ENCODE data around the gene RTTN. TPM values are rescaled to one million over a fixed set of nuclear protein-coding genes. Genes with fewer than 3 reads are reported as not detected.
A peak's percentile ranks its signal among the peaks of the same experiment; 100 is the strongest.

RTTN gene
- total and polyA plus RNA-seq, 10 of the 15 experiments (the other 5 are each of a cell fraction or from before 2014, with no cell fraction given): 9.4 to 36.6 (median 15.7) TPM

DNA sequence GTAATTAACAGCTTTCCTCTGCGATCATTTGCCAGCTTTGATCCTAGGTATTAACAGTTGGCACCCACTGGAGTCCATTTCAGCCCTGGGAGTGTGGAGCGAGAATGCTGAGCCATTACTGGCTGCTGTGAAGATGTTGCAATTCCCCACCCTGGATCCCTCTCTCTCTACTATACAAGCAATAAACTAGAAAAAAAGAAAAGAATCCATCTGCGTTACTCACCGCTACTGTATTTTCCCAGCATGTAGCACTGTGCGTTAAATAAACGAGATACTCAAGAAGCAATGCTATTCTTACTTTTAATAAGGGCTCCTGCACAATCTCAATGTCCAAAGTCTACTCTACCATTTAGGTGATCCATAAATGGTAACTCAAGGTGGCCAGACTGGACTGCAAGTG lies 8.5 kb downstream of the RTTN start:
- no peaks in the 10 kb centered on the region; the same call in 2 of the 3 replicates for H3K9me3 ChIP-seq (replicated peaks; ENCODE audit: control insufficient read depth, insufficient read depth, low read length)
- H3K27ac ChIP-seq (ENCODE audit: control insufficient read depth, insufficient read depth): no peak overlapping the region
- no peak for ATAC-seq
- TF ChIP-seq JUND (IDR thresholded peaks at IDR 0.05; ENCODE audit: low read depth, low read length) (no peak), RB1 (IDR thresholded peaks at IDR 0.05; ENCODE audit: borderline replicate concordance) (no peak), EED (IDR thresholded peaks at IDR 0.05; ENCODE audit: low read depth) (no peak), MTA3 (IDR thresholded peaks at IDR 0.05; ENCODE audit: borderline replicate concordance, low read length) (no peak), WRNIP1 (IDR thresholded peaks at IDR 0.05; ENCODE audit: borderline replicate concordance, low read depth, low read length) (no peak)
- ChIA-PET RAD21 (ENCODE audit: unreplicated experiment) (interaction anchor here (2.7 kb wide), 1 partner anchor 237 kb away, joined by 35 read pairs; no protein-coding TSS in a partner anchor), POLR2A (no interaction called here), CTCF (interaction anchor here (0.5 to 8.6 kb wide), 8 partner anchors 9 to 403 kb away, joined by 3 to 154 read pairs (median 32); no protein-coding TSS in a partner anchor), SMC1A (ENCODE audit: uncharacterized antibody, unreplicated experiment) (interaction anchor here (0.7 to 4.2 kb wide), 5 partner anchors 13 to 258 kb away, joined by 3 to 61 read pairs (median 18); no protein-coding TSS in a partner anchor)
- in situ Hi-C loops (cut with MboI) (loop anchor here (5.0 kb wide), 1 partner anchor 235 kb away; no protein-coding TSS in a partner anchor), intact Hi-C loops (cut with micrococcal nuclease; ENCODE audit: unreplicated experiment) (loop anchor here (5.0 kb wide), 1 partner anchor 255 kb away; no protein-coding TSS in a partner anchor)
- peaks cover 0 to 19% of the 10 kb centered on the region in 2 experiments; a peak in 3 of 4 replicates for H3K36me3 ChIP-seq (ENCODE audit: control insufficient read depth in 2 of 2, insufficient read depth in 2 of 2, low read length in 1 of 2)
- no TSS peak for BruUV-seq (replicated peaks)
- H3K27me3 ChIP-seq (replicated peaks in 1 of 2; ENCODE audit: control insufficient read depth in 2 of 2, insufficient read depth in 2 of 2, low read length in 1 of 2): no peaks in the 10 kb centered on the region
- WGBS (ENCODE audit: insufficient coverage, insufficient replicate concordance, low lambda C conversion rate, missing lambda C conversion rate): 95% methylated on average over 6 of the region's 6 CpGs
- no peak for FAIRE-seq
- no peak overlapping the region for H3K9ac ChIP-seq (ENCODE audit: control insufficient read depth, insufficient read depth, low read length)
- no peak overlapping the region for H2AFZ ChIP-seq (ENCODE audit: control insufficient read depth, low read depth, low read length)
- DNase-seq (ENCODE audit: low read depth, low spot score): no peak
- no peaks in the 10 kb centered on the region for H4K20me1 ChIP-seq (ENCODE audit: control insufficient read depth, insufficient read depth)
- peaks cover 28% of the 10 kb centered on the region for H3K4me1 ChIP-seq (ENCODE audit: control insufficient read depth, insufficient read depth, low read length)
- no peak overlapping the region for H3K4me3 ChIP-seq
- H3K4me2 ChIP-seq (ENCODE audit: control insufficient read depth, insufficient read depth): 0 out of 2 replicates have a peak overlapping the region, but pooled peaks have one; percentile 8
- H3K79me2 ChIP-seq (ENCODE audit: control insufficient read depth, insufficient read depth, low read length): peaks cover 8% of the 10 kb centered on the region

DNA sequence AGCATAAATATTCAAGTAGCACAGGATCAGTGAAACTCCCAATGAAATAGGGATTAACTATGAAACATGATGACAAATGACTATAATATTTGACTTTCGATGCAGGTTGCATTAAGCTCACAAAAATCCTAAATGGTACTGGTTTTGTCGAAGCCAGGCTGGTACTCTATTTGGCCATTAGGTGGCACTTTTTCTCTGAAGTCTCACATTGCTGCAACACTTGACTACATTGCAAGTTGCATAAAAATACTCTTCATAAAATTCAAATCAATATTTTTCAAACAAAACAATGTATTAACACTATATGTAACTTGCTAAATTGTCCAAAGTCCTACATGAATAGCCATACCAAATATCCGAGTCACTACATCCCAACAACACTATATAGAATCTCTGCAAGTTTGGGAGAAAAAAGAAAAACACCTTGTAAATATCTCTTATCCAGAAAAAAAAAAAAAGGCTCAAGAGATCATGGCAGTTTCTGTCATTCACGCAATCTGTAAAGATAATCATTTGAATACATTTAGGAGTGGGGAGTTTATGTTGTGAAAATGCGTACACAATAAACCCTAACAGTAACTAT lies 9.5 kb downstream of the RTTN start:
- H3K9ac ChIP-seq (ENCODE audit: control insufficient read depth, insufficient read depth, low read length): no peak overlapping the region; the same call in 1 of the 2 replicates
- POLR2A ChIA-PET: no interaction called here
- intact Hi-C loops (cut with micrococcal nuclease; ENCODE audit: unreplicated experiment): loop anchor here (1.0 to 5.0 kb wide), 2 partner anchors 238 to 256 kb away; no protein-coding TSS in a partner anchor

More for the DNA sequence above, 9.5 kb downstream of the RTTN start:
- Histone ChIP-seq H4K20me1 (ENCODE audit: control insufficient read depth, insufficient read depth) (no peaks in the 10 kb centered on the region), H3K4me2 (ENCODE audit: control insufficient read depth, insufficient read depth) (peak overlapping the region; percentile 75), H3K27ac (ENCODE audit: control insufficient read depth, insufficient read depth) (peak overlapping the region; percentile 95), H2AFZ (ENCODE audit: control insufficient read depth, low read depth, low read length) (no peak overlapping the region), H3K79me2 (ENCODE audit: control insufficient read depth, insufficient read depth, low read length) (peaks cover 9% of the 10 kb centered on the region), H3K27me3 (replicated peaks in 1 of 2; ENCODE audit: control insufficient read depth in 2 of 2, insufficient read depth in 2 of 2, low read length in 1 of 2) (no peaks in the 10 kb centered on the region), H3K4me3 (no peak overlapping the region), H3K9me3 (replicated peaks; ENCODE audit: control insufficient read depth, insufficient read depth, low read length) (no peaks in the 10 kb centered on the region; the same call in 2 of the 3 replicates), H3K4me1 (ENCODE audit: control insufficient read depth, insufficient read depth, low read length) (peaks cover 30% of the 10 kb centered on the region), H3K36me3 (ENCODE audit: control insufficient read depth in 2 of 2, insufficient read depth in 2 of 2, low read length in 1 of 2) (peaks cover 0 to 19% of the 10 kb centered on the region in 2 experiments; a peak in 3 of 4 replicates)
- FAIRE-seq (no peak), ATAC-seq (peak; percentile 45), DNase-seq (ENCODE audit: low read depth, low spot score) (no peak)
- SMC1A ChIA-PET (ENCODE audit: uncharacterized antibody, unreplicated experiment): interaction anchor here (0.6 to 4.2 kb wide), 21 partner anchors 9 to 295 kb away, joined by 3 to 61 read pairs (median 5); partner anchors contain the start of gene RTTN
- BruUV-seq (replicated peaks): no TSS peak
- WGBS (ENCODE audit: insufficient coverage, insufficient replicate concordance, low lambda C conversion rate, missing lambda C conversion rate): 74% methylated on average over 5 of the region's 5 CpGs
- CTCF ChIA-PET: interaction anchor here (0.6 to 8.6 kb wide), 35 partner anchors 9 to 311 kb away, joined by 3 to 154 read pairs (median 5); no protein-coding TSS in a partner anchor
- RAD21 ChIA-PET (ENCODE audit: unreplicated experiment): interaction anchor here (0.7 to 2.7 kb wide), 19 partner anchors 10 to 294 kb away, joined by 3 to 35 read pairs (median 4); partner anchors contain the start of gene RTTN
- TF ChIP-seq RAD21 (IDR thresholded peaks at IDR 0.05; ENCODE audit: insufficient read depth, low read depth, low read length) (peak; percentile 66), GATAD2B (conservative IDR thresholded peaks at IDR 0.05; ENCODE audit: low read depth) (no peak), SMC3 (IDR thresholded peaks at IDR 0.05; ENCODE audit: borderline replicate concordance, low read length) (peak; percentile 56; the same call in 1 of the 2 replicates), YY1 (IDR thresholded peaks at IDR 0.05; ENCODE audit: low read depth, low read length) (0 out of 2 replicates have a peak, but pooled peaks have one; percentile 24), BHLHE40 (IDR thresholded peaks at IDR 0.05; ENCODE audit: borderline replicate concordance in 1 of 2, low read depth in 2 of 2, low read length in 1 of 2) (no peak), CEBPB (IDR thresholded peaks at IDR 0.05; ENCODE audit: borderline replicate concordance in 1 of 2, low read depth in 2 of 2, low read length in 2 of 2) (0 out of 4 replicates have a peak, but pooled peaks of 1 of the 2 experiments have one; percentile 3), RBBP5 (conservative IDR thresholded peaks at IDR 0.05) (no peak), IRF4 (IDR thresholded peaks at IDR 0.05; ENCODE audit: low read depth, low read length) (peak; percentile 11; the same call in 1 of the 2 replicates)
- TF ChIP-seq, protein P1, sequence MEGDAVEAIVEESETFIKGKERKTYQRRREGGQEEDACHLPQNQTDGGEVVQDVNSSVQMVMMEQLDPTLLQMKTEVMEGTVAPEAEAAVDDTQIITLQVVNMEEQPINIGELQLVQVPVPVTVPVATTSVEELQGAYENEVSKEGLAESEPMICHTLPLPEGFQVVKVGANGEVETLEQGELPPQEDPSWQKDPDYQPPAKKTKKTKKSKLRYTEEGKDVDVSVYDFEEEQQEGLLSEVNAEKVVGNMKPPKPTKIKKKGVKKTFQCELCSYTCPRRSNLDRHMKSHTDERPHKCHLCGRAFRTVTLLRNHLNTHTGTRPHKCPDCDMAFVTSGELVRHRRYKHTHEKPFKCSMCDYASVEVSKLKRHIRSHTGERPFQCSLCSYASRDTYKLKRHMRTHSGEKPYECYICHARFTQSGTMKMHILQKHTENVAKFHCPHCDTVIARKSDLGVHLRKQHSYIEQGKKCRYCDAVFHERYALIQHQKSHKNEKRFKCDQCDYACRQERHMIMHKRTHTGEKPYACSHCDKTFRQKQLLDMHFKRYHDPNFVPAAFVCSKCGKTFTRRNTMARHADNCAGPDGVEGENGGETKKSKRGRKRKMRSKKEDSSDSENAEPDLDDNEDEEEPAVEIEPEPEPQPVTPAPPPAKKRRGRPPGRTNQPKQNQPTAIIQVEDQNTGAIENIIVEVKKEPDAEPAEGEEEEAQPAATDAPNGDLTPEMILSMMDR (IDR thresholded peaks at IDR 0.05 in 2 of 3, conservative IDR thresholded peaks at IDR 0.05 in 1 of 3; ENCODE audit: control insufficient read depth in 2 of 3, extremely low read depth in 1 of 3, insufficient read depth in 1 of 3, low read depth in 3 of 3, low read length in 3 of 3): peak; percentile 64 to 71 (median 66)
- in situ Hi-C loops (cut with MboI): loop anchor here (5.0 kb wide), 1 partner anchor 236 kb away; no protein-coding TSS in a partner anchor
